Lower leg skin (tissue), 3 donors: ENCODE data around the gene ZNF844.

Experiments used
- CTCF ChIP-seq, 3 donors: fragments of 450-650 bp; IDR thresholded peaks; one replicate each; pipeline ENCODE4 v1.5.1; 2016; ENCODE audit warnings: antibody characterized with exemption in 3 of 3, mild to moderate bottlenecking in 3 of 3, moderate library complexity in 2 of 3
- POLR2A ChIP-seq, 2 donors: fragments of 450-650 bp; IDR thresholded peaks; one replicate each; pipeline ENCODE4 v1.6.1; 2016 to 2017; ENCODE audit warnings: antibody characterized with exemption in 2 of 2, mild to moderate bottlenecking in 1 of 2, moderate library complexity in 1 of 2

GRCh38 chr19:12077375-12077774 lies 12.8 kb downstream of the ZNF844 start:
- no peak for TF ChIP-seq CTCF (IDR thresholded peaks at IDR 0.05)
- TF ChIP-seq POLR2A (IDR thresholded peaks at IDR 0.05), result no peak
